HL-60 (cell line): ENCODE measurements around the gene ANO1.

Experiments used
- TF ChIP-seq, protein P1 (sequence below): IDR thresholded peaks from one replicate; pipeline ENCODE4 v1.5.1; 2011; ENCODE audit warnings: low read length, control low read depth, inconsistent platforms; ENCODE audit not compliant: insufficient read depth
- TF ChIP-seq, protein P2 (sequence below): IDR thresholded peaks from 2 replicates; pipeline ENCODE4 v1.6.1; 2012; ENCODE audit warnings: low read depth; ENCODE audit not compliant: insufficient replicate concordance

DNA sequence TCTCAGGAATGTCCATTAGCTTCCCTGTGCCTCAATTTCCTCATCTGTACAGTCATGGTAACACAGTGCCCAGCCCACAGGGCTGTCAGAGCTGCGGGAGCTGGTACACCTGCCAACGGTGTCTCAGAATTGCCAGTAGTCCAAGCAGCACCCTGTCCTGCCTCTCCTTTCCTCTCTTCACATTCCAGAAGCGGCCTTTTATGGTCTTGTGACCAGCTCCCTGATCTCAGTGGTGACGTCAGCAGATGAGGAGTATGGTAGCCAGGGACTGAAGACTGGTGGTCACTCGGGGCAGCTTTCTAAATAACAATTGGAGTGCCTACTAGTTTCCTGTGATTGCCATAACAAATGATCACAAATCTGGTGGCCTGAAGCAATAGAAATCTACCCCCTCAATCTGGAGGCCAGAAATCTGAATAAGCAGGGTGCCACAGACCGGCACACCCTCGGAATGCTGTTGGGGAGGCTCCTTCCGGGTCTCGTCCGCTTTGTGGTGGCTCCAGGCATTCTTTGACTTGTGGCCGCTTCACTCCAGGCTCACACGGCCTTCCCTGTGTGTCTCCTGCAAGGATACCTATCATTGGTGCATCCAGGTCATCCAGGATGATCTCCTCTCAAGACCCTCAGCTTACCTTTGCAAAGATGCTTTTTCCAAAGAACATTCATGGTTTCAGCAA lies 127.1 kb downstream of the ANO1 start:
- TF ChIP-seq, protein P1, sequence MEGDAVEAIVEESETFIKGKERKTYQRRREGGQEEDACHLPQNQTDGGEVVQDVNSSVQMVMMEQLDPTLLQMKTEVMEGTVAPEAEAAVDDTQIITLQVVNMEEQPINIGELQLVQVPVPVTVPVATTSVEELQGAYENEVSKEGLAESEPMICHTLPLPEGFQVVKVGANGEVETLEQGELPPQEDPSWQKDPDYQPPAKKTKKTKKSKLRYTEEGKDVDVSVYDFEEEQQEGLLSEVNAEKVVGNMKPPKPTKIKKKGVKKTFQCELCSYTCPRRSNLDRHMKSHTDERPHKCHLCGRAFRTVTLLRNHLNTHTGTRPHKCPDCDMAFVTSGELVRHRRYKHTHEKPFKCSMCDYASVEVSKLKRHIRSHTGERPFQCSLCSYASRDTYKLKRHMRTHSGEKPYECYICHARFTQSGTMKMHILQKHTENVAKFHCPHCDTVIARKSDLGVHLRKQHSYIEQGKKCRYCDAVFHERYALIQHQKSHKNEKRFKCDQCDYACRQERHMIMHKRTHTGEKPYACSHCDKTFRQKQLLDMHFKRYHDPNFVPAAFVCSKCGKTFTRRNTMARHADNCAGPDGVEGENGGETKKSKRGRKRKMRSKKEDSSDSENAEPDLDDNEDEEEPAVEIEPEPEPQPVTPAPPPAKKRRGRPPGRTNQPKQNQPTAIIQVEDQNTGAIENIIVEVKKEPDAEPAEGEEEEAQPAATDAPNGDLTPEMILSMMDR: no peak
- TF ChIP-seq, protein P2, sequence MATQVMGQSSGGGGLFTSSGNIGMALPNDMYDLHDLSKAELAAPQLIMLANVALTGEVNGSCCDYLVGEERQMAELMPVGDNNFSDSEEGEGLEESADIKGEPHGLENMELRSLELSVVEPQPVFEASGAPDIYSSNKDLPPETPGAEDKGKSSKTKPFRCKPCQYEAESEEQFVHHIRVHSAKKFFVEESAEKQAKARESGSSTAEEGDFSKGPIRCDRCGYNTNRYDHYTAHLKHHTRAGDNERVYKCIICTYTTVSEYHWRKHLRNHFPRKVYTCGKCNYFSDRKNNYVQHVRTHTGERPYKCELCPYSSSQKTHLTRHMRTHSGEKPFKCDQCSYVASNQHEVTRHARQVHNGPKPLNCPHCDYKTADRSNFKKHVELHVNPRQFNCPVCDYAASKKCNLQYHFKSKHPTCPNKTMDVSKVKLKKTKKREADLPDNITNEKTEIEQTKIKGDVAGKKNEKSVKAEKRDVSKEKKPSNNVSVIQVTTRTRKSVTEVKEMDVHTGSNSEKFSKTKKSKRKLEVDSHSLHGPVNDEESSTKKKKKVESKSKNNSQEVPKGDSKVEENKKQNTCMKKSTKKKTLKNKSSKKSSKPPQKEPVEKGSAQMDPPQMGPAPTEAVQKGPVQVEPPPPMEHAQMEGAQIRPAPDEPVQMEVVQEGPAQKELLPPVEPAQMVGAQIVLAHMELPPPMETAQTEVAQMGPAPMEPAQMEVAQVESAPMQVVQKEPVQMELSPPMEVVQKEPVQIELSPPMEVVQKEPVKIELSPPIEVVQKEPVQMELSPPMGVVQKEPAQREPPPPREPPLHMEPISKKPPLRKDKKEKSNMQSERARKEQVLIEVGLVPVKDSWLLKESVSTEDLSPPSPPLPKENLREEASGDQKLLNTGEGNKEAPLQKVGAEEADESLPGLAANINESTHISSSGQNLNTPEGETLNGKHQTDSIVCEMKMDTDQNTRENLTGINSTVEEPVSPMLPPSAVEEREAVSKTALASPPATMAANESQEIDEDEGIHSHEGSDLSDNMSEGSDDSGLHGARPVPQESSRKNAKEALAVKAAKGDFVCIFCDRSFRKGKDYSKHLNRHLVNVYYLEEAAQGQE: no peak
